Liver (tissue), 9 donors: ENCODE results near the gene IRF2. TPM values are rescaled to one million over a fixed set of nuclear protein-coding genes. Genes with fewer than 3 reads are reported as not detected.
A peak's percentile ranks its signal among the peaks of the same experiment; 100 is the strongest.

Experiments used
- DNase-seq: peaks from one replicate; pipeline ENCODE4 v3.0.0-alpha.2; 2017; ENCODE audit warnings: low spot score
- H3K27ac ChIP-seq, 2 donors: one replicate each; pipeline ENCODE4 v1.7.0; 2013; ENCODE audit warnings: inconsistent platforms in 2 of 2, low read length in 2 of 2, control low read depth in 1 of 2, low read depth in 1 of 2, mild to moderate bottlenecking in 1 of 2
- H3K27me3 ChIP-seq, 4 donors: one replicate each; pipeline versions ENCODE4 v1.6.1 to v1.7.0; 2013; ENCODE audit warnings: low read length in 3 of 4, inconsistent platforms in 1 of 4, mild to moderate bottlenecking in 1 of 4, moderate library complexity in 1 of 4; ENCODE audit not compliant: control insufficient read depth in 4 of 4, insufficient read depth in 4 of 4
- H3K36me3 ChIP-seq, 4 donors: one replicate each; pipeline versions ENCODE4 v1.6.1 to v1.7.0; 2013; ENCODE audit warnings: low read length in 3 of 4, mild to moderate bottlenecking in 3 of 4, low read depth in 1 of 4, moderate library complexity in 1 of 4; ENCODE audit not compliant: control insufficient read depth in 4 of 4, insufficient read depth in 3 of 4
- H3K4me1 ChIP-seq, 4 donors: one replicate each; pipeline versions ENCODE4 v1.6.1 to v1.7.0; 2013; ENCODE audit warnings: low read length in 3 of 4, mild to moderate bottlenecking in 3 of 4, moderate library complexity in 1 of 4; ENCODE audit not compliant: control insufficient read depth in 4 of 4, insufficient read depth in 4 of 4
- H3K4me3 ChIP-seq, 3 donors: one replicate each; pipeline versions ENCODE4 v1.6.1 to v1.7.0; 2013; ENCODE audit warnings: low read length in 3 of 3, control low read depth in 1 of 3, low read depth in 1 of 3, mild to moderate bottlenecking in 1 of 3
- H3K9ac ChIP-seq, 2 donors: one replicate each; pipeline ENCODE4 v1.7.0; 2013; ENCODE audit warnings: low read length in 2 of 2, mild to moderate bottlenecking in 2 of 2, moderate library complexity in 2 of 2, control low read depth in 1 of 2, low read depth in 1 of 2
- H3K9me3 ChIP-seq, 4 donors: one replicate each; pipeline versions ENCODE4 v1.6.1 to v1.7.0; 2013; ENCODE audit warnings: low read length in 3 of 4; ENCODE audit not compliant: control insufficient read depth in 4 of 4
- ATF3 ChIP-seq: IDR thresholded peaks from 2 replicates; pipeline ENCODE4 v1.6.1; 2016; ENCODE audit warnings: antibody characterized with exemption
- CTCF ChIP-seq: fragments of 150-350 bp; IDR thresholded peaks from 2 replicates; pipeline ENCODE4 v1.5.1; 2017; ENCODE audit warnings: improper control_type of control experiment, low read depth, low read length; ENCODE audit not compliant: missing input control
- EGR1 ChIP-seq, 2 donors: IDR thresholded peaks; 2 replicates each; pipeline ENCODE4 v1.6.1; 2016 to 2018; ENCODE audit warnings: antibody characterized with exemption in 2 of 2, low read depth in 2 of 2
- FOXA1 ChIP-seq: IDR thresholded peaks from 2 replicates; pipeline ENCODE4 v1.6.1; 2016; ENCODE audit warnings: antibody characterized with exemption
- FOXA2 ChIP-seq: IDR thresholded peaks from 2 replicates; pipeline ENCODE4 v1.6.1; 2016; ENCODE audit warnings: antibody characterized with exemption
- GABPA ChIP-seq, 2 donors: IDR thresholded peaks in 1 of 2; conservative IDR thresholded peaks in 1 of 2; 2 replicates each; pipeline ENCODE4 v1.6.1; 2016; ENCODE audit warnings: antibody characterized with exemption in 2 of 2, mild to moderate bottlenecking in 1 of 2, moderate library complexity in 1 of 2
- HNF4A ChIP-seq, 2 donors: conservative IDR thresholded peaks; 2 replicates each; pipeline ENCODE4 v1.6.1; 2016; ENCODE audit warnings: antibody characterized with exemption in 2 of 2, mild to moderate bottlenecking in 2 of 2
- HNF4G ChIP-seq: IDR thresholded peaks from 2 replicates; pipeline ENCODE4 v1.6.1; 2016; ENCODE audit warnings: antibody characterized with exemption
- JUND ChIP-seq, 2 donors: IDR thresholded peaks; 2 replicates each; pipeline ENCODE4 v1.6.1; 2016; ENCODE audit warnings: antibody characterized with exemption in 2 of 2
- MAX ChIP-seq: IDR thresholded peaks from 2 replicates; pipeline ENCODE4 v1.6.1; 2016; ENCODE audit warnings: antibody characterized with exemption
- NR2F2 ChIP-seq: IDR thresholded peaks from 2 replicates; pipeline ENCODE4 v1.6.1; 2016; ENCODE audit warnings: antibody characterized with exemption
- RAD21 ChIP-seq, 2 donors: IDR thresholded peaks; 2 replicates each; pipeline ENCODE4 v1.6.1; 2016; ENCODE audit warnings: antibody characterized with exemption in 2 of 2, mild to moderate bottlenecking in 2 of 2
- RXRA ChIP-seq, 2 donors: IDR thresholded peaks; 2 replicates each; pipeline ENCODE4 v1.6.1; 2017 to 2018; ENCODE audit warnings: antibody characterized with exemption in 2 of 2, mild to moderate bottlenecking in 1 of 2
- SP1 ChIP-seq: IDR thresholded peaks from 2 replicates; pipeline ENCODE4 v1.6.1; 2018; ENCODE audit warnings: antibody characterized with exemption, mild to moderate bottlenecking
- TAF1 ChIP-seq: conservative IDR thresholded peaks from 2 replicates; pipeline ENCODE4 v1.6.1; 2016; ENCODE audit warnings: antibody characterized with exemption, mild to moderate bottlenecking
- YY1 ChIP-seq: IDR thresholded peaks from 2 replicates; pipeline ENCODE4 v1.6.1; 2016; ENCODE audit warnings: antibody characterized with exemption, mild to moderate bottlenecking
- WGBS: extraction: QIAGEN DNeasy Blood & Tissue Kit; methylation state at CpG from one replicate; pipeline ENCODE4 v1.1.7; 2013; 5-methylcytosine and 5-hydroxymethylcytosine counted together
- polyA plus RNA-seq, 2 donors: library from polyadenylated mRNA; stranded (reverse) in 1 of 2; unstranded in 1 of 2; fragments of 200-250 nt in 1 of 2; fragments of >200 nt in 1 of 2; fragmentation: Nextera tagmentation in 1 of 2; extraction: Ambion mirVana in 1 of 2; gene quantifications; one replicate each; pipeline versions ENCODE4 v1.2.1 to v1.2.3, GENCODE V29; 2013 to 2015
- total RNA-seq, 2 donors: library from RNA; depleted of rRNA; stranded (reverse); fragments of >200 nt; gene quantifications; one replicate each; pipeline ENCODE4 v1.2.3, GENCODE V29; 2014
- TF ChIP-seq, protein P1 (sequence below): IDR thresholded peaks from 2 replicates; pipeline ENCODE4 v1.6.1; 2016; ENCODE audit warnings: antibody characterized with exemption
- TF ChIP-seq, protein P2 (sequence below): IDR thresholded peaks from 2 replicates; pipeline ENCODE4 v1.6.1; 2016; ENCODE audit warnings: antibody characterized with exemption, mild to moderate bottlenecking
- donor health status: healthy.
- donor health status: healthy.
- donor health status: healthy.
- donor health status: healthy.
- donor health status: healthy.

Gene IRF2
- total and polyA plus RNA-seq, 4 donors: 12.9 to 25.5 (median 22.2) TPM

GRCh38 chr4:184348311-184349233, 125.8 kb downstream of the IRF2 start:
- WGBS: 19% methylated on average over 15 of the region's 15 CpGs
- DNase-seq: peak; percentile 54
- Histone ChIP-seq H3K27me3 (no peaks in the 10 kb centered on the region), H3K4me3 (peak overlapping the region in 1 of 3 donors; percentile 1), H3K4me1 (peaks cover 29 to 74% (median 60%) of the 10 kb centered on the region in 4 donors), H3K36me3 (no peaks in the 10 kb centered on the region), H3K9me3 (no peaks in the 10 kb centered on the region), H3K9ac (peak overlapping the region in 1 of 2 donors; percentile 59), H3K27ac (peak overlapping the region; percentile 85 to 89)
- TF ChIP-seq FOXA2: peak; percentile 35
- TF ChIP-seq ATF3: peak; percentile 86
- peak; percentile 90 for TF ChIP-seq YY1
- TF ChIP-seq HNF4A (conservative IDR thresholded peaks at IDR 0.05): peak; percentile 98
- peak; percentile 81 for TF ChIP-seq TAF1
- TF ChIP-seq HNF4G: peak; percentile 99
- TF ChIP-seq RAD21 (IDR thresholded peaks at IDR 0.05): peak; percentile 67 to 71
- TF ChIP-seq GABPA (IDR thresholded peaks at IDR 0.05 in 1 of 2, conservative IDR thresholded peaks at IDR 0.05 in 1 of 2): peak in 1 of 2 donors; percentile 70
- TF ChIP-seq SP1: peak; percentile 100
- TF ChIP-seq EGR1 (IDR thresholded peaks at IDR 0.05; ENCODE audit: low read depth in 2 of 2): peak; percentile 64 to 90
- peak; percentile 76 to 86 for TF ChIP-seq JUND (IDR thresholded peaks at IDR 0.05)
- TF ChIP-seq MAX: peak; percentile 98
- TF ChIP-seq RXRA (IDR thresholded peaks at IDR 0.05): peak; percentile 93 to 95
- peak; percentile 9 for TF ChIP-seq CTCF
- TF ChIP-seq, protein P1, sequence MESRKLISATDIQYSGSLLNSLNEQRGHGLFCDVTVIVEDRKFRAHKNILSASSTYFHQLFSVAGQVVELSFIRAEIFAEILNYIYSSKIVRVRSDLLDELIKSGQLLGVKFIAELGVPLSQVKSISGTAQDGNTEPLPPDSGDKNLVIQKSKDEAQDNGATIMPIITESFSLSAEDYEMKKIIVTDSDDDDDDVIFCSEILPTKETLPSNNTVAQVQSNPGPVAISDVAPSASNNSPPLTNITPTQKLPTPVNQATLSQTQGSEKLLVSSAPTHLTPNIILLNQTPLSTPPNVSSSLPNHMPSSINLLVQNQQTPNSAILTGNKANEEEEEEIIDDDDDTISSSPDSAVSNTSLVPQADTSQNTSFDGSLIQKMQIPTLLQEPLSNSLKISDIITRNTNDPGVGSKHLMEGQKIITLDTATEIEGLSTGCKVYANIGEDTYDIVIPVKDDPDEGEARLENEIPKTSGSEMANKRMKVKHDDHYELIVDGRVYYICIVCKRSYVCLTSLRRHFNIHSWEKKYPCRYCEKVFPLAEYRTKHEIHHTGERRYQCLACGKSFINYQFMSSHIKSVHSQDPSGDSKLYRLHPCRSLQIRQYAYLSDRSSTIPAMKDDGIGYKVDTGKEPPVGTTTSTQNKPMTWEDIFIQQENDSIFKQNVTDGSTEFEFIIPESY: peak; percentile 96
- TF ChIP-seq, protein P2, sequence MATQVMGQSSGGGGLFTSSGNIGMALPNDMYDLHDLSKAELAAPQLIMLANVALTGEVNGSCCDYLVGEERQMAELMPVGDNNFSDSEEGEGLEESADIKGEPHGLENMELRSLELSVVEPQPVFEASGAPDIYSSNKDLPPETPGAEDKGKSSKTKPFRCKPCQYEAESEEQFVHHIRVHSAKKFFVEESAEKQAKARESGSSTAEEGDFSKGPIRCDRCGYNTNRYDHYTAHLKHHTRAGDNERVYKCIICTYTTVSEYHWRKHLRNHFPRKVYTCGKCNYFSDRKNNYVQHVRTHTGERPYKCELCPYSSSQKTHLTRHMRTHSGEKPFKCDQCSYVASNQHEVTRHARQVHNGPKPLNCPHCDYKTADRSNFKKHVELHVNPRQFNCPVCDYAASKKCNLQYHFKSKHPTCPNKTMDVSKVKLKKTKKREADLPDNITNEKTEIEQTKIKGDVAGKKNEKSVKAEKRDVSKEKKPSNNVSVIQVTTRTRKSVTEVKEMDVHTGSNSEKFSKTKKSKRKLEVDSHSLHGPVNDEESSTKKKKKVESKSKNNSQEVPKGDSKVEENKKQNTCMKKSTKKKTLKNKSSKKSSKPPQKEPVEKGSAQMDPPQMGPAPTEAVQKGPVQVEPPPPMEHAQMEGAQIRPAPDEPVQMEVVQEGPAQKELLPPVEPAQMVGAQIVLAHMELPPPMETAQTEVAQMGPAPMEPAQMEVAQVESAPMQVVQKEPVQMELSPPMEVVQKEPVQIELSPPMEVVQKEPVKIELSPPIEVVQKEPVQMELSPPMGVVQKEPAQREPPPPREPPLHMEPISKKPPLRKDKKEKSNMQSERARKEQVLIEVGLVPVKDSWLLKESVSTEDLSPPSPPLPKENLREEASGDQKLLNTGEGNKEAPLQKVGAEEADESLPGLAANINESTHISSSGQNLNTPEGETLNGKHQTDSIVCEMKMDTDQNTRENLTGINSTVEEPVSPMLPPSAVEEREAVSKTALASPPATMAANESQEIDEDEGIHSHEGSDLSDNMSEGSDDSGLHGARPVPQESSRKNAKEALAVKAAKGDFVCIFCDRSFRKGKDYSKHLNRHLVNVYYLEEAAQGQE: peak; percentile 88
- TF ChIP-seq NR2F2: peak; percentile 92
- peak; percentile 52 for TF ChIP-seq FOXA1
